Measurements from ENCODE around the gene POLR2E.

The POLR2E gene

DNA sequence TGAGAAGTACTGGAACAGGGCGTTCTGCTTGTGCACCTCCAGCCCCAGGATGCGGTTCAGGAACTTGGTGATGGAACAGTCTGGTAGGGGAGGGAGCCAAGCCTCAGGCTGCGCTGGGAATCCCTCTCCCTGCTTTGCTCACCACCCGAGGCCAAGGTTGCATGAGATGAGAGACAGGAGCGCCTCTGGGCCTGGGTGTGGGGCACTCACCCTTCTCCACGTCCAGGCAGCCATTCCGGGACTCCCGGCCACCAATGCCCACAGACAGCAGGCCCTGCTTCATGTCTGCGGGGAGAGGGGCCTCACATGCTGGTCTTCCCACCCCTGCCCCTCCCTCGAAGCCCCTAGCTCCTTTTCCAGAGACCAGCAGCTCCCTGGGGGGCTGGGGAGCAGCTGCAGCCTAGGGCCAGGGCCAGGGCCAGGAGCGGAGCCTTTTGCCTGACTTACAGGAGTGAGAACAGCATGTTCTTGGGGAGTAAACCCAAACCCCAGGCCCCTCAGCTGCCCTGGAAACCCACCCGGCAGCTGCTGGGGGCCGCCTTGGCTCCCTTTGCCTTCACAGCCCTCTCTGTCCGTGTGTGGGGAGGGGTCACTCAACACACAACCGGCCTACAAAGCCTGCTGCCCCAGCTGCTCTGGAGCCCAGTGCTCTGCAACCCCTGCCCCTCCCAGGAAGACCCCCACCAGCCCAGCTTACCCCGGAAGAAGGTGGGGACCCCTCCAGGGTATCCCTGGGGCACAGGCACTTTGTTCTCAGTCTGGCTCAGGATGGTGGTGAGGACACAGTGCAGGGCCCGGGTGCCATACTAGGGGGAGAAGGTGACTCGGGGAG is 15.8 kb upstream of the POLR2E start:
- DNase-seq (ENCODE audit: low read depth), result no peak

DNA sequence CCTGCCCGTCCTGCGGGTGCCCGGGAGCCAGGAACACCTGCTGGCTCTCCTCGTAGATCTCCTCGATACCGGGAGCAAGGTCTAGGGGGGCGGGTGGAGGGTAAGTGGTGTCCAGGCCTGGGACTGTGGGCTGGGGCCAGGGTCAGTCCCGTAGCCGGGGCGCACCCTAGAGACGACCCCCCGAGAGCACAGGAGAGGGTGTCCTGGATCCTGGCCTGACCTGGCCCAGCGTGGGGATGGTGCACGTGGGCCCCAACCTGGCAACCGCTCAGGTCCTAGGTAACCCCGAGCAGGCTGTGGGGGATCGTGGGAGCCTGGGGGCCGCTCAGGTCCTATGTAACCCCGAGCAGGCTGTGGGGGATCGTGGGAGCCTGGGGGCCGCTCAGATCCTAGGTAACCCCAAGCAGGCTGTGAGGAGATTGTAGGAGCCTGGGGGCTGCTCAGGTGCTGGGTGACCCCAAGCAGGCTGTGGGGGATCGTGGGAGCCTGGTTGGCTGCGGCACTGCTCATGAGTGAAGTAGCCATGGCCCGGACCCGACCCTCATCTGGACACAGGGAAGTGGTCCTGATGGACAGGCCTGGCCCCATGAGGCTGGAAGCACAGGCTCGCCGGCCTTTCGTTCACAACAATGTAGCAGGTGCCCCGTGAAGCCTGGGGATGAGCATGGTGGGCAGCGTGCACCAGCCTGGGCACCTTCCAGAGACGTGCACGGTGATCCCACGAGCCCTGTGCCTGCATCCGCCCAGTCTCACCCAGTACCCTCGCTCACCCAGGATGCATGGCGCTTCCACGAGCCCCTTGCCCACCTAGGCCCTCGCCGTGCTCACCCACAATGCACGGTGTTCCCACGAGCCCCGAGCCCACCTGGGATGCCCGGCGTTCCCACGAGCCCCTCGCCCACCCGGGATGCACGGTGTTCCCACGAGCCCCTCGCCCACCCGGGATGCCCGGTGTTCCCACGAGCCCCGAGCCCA is 14.8 kb upstream of the POLR2E start:
- DNase-seq (ENCODE audit: low read depth), result no peak

- no peak for DNase-seq (ENCODE audit: low read depth)
Observed at GRCh38 chr19:1109032-1109551, 13.9 kb upstream of the POLR2E start.

DNA sequence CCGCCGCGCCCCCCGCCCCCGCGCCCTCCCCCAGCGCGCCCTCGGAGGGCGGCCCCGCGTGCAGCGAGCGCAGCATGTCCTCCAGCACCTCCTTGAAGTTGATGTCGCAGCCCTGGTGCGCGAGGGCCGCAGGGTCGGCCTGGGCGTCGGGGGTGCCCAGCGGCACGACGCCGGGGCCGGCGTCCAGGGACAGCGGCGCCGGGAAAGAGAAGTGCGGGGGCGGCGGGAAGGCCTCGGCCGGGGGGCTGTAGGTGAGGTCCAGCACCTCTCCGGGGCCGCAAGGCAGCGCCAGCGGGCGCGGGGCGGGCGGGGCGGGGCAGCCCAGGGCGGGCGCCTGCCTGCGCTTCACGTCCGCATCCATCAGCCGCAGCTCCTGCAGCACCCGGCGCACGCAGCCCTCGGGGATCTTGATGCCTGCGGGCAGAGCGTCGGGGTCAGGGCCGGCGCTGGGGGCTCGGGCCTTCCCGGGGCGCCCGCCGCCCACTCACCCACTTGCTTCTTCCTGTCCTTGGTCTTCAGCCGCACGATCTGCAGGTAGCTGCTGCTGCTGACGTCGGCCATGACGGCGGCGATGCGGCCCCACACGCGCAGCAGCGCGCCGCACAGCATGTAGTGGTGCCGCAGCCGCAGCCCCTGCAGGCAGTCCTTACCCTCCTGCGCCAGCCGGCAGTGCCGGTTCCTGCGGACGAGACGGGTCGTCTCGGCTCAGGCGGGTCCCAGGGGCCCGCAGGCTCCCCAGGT is 13.3 kb upstream of the POLR2E start:
- DNase-seq (ENCODE audit: low read depth), result no peak

DNA sequence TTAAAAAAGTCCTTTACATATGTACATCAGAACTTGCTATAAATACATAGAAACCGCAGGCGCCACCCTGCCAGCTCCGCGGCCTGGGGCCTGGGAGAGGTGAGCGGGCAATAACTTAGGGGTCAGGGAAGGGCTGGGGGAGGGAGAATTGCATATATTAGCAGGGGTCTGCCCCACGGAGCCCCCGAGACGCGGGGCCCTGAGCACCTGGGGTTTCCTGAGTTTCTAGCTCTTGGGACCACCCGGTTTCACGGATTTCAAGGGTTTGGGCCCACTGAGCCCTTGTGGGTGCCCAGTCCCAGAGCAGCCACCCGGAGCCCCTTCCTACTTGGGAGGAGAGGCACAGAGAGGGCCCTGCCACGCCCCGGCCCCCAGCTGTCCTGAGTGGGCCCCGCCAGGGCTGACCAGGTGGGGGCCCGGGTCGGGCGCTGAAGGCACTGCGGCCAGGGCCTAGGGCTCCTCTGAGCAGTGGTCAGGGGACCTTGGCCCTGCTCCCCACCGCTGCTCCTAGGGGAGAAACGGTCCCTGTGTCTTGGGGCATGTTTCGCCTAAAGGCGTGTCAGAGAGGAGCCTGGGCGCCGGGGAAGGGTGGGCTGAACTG is 12.6 kb upstream of the POLR2E start:
- DNase-seq (ENCODE audit: low read depth), result no peak

- DNase-seq (ENCODE audit: low read depth), result no peak
Observed at GRCh38 chr19:1106841-1107660, 11.9 kb upstream of the POLR2E start.

- no peak for DNase-seq (ENCODE audit: low read depth)
Observed at GRCh38 chr19:1105873-1106840, 11.0 kb upstream of the POLR2E start.

DNA sequence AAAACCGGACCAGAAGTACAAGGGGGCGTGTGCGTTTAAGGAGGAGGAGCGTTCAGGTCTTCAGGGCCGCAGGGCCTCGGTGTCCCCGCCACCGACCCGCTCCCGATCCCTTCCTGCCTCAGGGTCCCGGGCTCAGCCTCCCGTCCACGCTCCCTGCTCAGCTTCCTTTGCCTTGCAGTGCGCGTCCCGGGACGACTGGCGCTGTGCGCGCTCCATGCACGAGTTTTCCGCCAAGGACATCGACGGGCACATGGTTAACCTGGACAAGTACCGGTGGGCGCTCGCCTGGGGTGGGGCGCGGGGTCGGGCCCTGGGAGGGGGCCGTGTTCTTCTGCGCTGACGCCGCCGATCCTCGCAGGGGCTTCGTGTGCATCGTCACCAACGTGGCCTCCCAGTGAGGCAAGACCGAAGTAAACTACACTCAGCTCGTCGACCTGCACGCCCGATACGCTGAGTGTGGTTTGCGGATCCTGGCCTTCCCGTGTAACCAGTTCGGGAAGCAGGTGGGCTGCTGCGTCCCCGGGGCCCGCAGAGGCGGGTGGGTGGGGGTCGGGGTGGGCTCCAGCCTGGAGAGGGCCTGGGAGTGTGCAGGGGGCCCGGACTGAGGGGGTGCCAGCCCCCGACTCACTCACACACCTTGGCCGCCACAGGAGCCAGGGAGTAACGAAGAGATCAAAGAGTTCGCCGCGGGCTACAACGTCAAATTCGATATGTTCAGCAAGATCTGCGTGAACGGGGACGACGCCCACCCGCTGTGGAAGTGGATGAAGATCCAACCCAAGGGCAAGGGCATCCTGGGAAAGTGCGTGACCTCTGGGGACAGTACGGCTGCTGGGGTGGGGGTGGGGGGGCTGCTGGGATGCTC is 10.1 kb upstream of the POLR2E start:
- no peak for DNase-seq (ENCODE audit: low read depth)

- DNase-seq (ENCODE audit: low read depth), result peak; percentile 71
Observed at GRCh38 chr19:1104311-1105007, 9.3 kb upstream of the POLR2E start.

- DNase-seq (ENCODE audit: low read depth), result peak; percentile 97
Observed at GRCh38 chr19:1103708-1104310, 8.6 kb upstream of the POLR2E start, which contains the start of gene GPX4. Gene GPX4, plus strand, starts transcription at chr19:1103994. Its CDS starts 50 bp downstream, at chr19:1104044.

GRCh38 chr19:1103132-1103707 is 8.0 kb upstream of the POLR2E start:
- no peak for DNase-seq (ENCODE audit: low read depth)

- peak; percentile 52 for DNase-seq (ENCODE audit: low read depth)
Observed at GRCh38 chr19:1102407-1103131, 7.4 kb upstream of the POLR2E start.

DNA sequence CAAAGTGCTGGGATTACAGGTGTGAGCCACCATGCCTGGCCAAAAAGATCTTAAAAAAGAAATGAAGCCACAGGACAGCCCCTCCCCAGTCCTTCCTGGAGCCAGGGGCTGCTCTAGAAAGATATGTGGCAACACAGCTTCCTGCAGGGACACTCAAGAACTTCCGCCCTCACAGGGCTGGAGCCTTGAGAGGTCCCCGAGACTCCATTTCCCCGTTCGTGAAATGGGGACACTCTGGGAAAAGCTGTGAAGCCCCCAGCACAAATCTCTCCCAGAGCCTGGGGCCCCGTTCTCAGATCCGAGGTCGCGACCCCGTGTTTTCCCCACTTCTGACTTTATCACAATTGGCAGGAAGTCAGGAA is 6.1 kb upstream of the POLR2E start:
- DNase-seq (ENCODE audit: low read depth), result no peak

DNA sequence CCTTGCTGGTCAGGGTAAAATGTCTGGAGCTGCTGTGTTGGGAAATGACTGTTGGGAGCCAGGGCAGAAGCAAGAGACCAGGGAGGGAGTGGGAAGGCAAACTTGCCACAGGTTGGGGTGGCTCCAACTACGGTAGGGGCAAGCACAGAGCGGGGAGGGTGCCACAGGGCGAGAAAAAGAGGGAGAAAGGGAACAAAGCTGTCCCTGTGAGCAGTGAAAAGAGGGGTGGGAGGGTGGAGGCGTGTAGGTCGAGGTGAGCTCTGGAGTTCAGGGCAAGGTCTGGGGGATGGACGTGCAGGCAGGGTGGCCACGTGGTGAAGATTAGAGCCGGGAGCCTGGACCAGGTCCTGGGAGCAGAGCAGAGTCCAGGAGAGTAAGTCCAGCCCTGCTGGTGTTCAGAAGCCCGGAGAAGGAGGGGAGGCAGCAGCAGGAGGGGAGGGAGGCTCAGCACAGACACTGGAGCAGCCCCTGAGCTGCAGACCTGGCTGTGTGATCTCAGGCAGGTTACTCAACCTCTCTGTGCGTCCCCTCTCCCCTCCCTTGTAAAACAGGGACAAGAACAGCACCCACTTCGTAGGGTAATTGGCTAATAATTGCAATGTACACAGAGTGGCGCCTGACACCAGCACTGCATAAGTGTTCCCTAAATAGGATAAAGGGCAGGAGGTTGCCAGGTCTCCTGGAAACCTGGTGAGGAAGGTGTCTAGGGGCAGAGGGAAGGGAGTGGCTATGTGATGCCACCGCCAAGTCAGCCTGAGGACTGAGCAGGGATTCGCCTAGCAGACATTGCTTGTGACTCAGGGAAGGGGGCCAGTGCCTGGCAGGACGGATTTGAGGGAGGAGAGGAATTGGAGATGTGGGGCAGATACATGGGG is 3.2 kb upstream of the POLR2E start:
- DNase-seq (ENCODE audit: low read depth), result no peak

DNA sequence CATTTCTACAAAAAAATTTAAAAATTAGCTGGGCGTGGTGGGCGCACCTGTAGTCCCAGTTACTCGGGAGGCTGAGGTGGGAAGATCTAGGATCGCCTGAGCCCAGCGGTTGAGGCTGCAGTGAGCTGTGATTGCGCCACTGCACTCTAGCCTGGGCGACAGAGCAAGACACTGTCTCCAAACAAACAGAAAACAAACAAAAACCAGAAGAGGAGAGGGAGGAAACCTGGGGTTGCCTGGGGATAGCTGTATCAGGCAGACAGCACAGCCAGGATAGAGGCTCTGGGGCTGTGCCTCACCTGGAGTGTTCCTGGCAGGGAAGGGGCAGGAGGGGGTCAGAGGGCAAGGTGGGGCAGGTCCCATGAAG is 2.6 kb upstream of the POLR2E start:
- DNase-seq (ENCODE audit: low read depth), result no peak

- DNase-seq (ENCODE audit: low read depth), result no peak
Observed at GRCh38 chr19:1094655-1094977, 559 bp downstream of the POLR2E start.
